WTC11 (cell line): ENCODE results near the gene SRSF4.

Experiments used
- CREB1 ChIP-seq: sonication (generic); formaldehyde crosslinking; IDR thresholded peaks from 2 replicates; pipeline ENCODE4 v1.8.0; 2023; ENCODE audit warnings: mild to moderate bottlenecking, missing genetic modification reagents
- JUN ChIP-seq: sonication (generic); formaldehyde crosslinking; IDR thresholded peaks from 2 replicates; pipeline ENCODE4 v1.8.0; 2023; ENCODE audit warnings: mild to moderate bottlenecking, missing genetic modification reagents
- NFYB ChIP-seq: sonication (generic); formaldehyde crosslinking; conservative IDR thresholded peaks from 2 replicates; pipeline ENCODE4 v1.8.0; 2022; ENCODE audit warnings: low read depth, missing genetic modification reagents
- SP1 ChIP-seq: sonication (generic); formaldehyde crosslinking; conservative IDR thresholded peaks from 2 replicates; pipeline ENCODE4 v1.8.1; 2022; ENCODE audit warnings: missing genetic modification reagents
- TEAD4 ChIP-seq: sonication (generic); formaldehyde crosslinking; IDR thresholded peaks from 2 replicates; pipeline ENCODE4 v1.8.0; 2022; ENCODE audit warnings: mild to moderate bottlenecking, missing genetic modification reagents
- TF ChIP-seq, protein P1 (sequence below): sonication (generic); formaldehyde crosslinking; IDR thresholded peaks from 2 replicates; pipeline ENCODE4 v1.8.0; 2023; ENCODE audit warnings: mild to moderate bottlenecking, missing genetic modification reagents
- TF ChIP-seq, protein P2 (sequence below): fragments of 200-600 bp; IDR thresholded peaks from 2 replicates; pipeline ENCODE4 v1.8.0; 2022; ENCODE audit warnings: antibody characterized with exemption
- TF ChIP-seq, protein P3 (sequence below): sonication (generic); formaldehyde crosslinking; IDR thresholded peaks from 2 replicates; pipeline ENCODE4 v1.8.0; 2022; ENCODE audit warnings: missing genetic modification reagents

DNA sequence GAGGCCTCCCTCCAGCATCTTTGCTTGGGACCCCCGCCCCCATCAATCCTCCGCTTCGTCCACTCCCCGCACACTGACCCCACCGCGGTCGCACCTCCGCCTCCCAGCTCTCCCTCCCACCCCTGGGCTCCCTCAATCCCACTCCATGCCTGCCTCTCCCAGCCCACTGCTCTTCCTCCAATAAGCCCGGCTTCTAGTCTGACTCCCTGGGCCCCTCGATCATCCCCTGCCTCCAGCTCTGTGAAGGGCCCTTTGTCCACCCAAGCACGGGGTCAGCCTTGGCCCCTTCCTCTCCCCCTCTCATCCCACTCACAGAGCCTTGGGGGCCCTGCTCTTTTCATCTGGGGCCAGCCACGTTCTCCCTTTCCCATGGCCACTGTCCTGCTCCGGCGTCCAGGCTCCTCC lies 56.5 kb downstream of the SRSF4 start:
- TF ChIP-seq, protein P1, sequence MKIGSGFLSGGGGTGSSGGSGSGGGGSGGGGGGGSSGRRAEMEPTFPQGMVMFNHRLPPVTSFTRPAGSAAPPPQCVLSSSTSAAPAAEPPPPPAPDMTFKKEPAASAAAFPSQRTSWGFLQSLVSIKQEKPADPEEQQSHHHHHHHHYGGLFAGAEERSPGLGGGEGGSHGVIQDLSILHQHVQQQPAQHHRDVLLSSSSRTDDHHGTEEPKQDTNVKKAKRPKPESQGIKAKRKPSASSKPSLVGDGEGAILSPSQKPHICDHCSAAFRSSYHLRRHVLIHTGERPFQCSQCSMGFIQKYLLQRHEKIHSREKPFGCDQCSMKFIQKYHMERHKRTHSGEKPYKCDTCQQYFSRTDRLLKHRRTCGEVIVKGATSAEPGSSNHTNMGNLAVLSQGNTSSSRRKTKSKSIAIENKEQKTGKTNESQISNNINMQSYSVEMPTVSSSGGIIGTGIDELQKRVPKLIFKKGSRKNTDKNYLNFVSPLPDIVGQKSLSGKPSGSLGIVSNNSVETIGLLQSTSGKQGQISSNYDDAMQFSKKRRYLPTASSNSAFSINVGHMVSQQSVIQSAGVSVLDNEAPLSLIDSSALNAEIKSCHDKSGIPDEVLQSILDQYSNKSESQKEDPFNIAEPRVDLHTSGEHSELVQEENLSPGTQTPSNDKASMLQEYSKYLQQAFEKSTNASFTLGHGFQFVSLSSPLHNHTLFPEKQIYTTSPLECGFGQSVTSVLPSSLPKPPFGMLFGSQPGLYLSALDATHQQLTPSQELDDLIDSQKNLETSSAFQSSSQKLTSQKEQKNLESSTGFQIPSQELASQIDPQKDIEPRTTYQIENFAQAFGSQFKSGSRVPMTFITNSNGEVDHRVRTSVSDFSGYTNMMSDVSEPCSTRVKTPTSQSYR (CRISPR knock-in tag) = no peak
- TF ChIP-seq, protein P2, sequence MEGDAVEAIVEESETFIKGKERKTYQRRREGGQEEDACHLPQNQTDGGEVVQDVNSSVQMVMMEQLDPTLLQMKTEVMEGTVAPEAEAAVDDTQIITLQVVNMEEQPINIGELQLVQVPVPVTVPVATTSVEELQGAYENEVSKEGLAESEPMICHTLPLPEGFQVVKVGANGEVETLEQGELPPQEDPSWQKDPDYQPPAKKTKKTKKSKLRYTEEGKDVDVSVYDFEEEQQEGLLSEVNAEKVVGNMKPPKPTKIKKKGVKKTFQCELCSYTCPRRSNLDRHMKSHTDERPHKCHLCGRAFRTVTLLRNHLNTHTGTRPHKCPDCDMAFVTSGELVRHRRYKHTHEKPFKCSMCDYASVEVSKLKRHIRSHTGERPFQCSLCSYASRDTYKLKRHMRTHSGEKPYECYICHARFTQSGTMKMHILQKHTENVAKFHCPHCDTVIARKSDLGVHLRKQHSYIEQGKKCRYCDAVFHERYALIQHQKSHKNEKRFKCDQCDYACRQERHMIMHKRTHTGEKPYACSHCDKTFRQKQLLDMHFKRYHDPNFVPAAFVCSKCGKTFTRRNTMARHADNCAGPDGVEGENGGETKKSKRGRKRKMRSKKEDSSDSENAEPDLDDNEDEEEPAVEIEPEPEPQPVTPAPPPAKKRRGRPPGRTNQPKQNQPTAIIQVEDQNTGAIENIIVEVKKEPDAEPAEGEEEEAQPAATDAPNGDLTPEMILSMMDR = no peak
- TF ChIP-seq JUN (CRISPR knock-in tag) (no peak), CREB1 (no peak), SP1 (CRISPR knock-in tag) (no peak), NFYB (CRISPR knock-in tag) (no peak), TEAD4 (CRISPR knock-in tag) (no peak)
- TF ChIP-seq, protein P3, sequence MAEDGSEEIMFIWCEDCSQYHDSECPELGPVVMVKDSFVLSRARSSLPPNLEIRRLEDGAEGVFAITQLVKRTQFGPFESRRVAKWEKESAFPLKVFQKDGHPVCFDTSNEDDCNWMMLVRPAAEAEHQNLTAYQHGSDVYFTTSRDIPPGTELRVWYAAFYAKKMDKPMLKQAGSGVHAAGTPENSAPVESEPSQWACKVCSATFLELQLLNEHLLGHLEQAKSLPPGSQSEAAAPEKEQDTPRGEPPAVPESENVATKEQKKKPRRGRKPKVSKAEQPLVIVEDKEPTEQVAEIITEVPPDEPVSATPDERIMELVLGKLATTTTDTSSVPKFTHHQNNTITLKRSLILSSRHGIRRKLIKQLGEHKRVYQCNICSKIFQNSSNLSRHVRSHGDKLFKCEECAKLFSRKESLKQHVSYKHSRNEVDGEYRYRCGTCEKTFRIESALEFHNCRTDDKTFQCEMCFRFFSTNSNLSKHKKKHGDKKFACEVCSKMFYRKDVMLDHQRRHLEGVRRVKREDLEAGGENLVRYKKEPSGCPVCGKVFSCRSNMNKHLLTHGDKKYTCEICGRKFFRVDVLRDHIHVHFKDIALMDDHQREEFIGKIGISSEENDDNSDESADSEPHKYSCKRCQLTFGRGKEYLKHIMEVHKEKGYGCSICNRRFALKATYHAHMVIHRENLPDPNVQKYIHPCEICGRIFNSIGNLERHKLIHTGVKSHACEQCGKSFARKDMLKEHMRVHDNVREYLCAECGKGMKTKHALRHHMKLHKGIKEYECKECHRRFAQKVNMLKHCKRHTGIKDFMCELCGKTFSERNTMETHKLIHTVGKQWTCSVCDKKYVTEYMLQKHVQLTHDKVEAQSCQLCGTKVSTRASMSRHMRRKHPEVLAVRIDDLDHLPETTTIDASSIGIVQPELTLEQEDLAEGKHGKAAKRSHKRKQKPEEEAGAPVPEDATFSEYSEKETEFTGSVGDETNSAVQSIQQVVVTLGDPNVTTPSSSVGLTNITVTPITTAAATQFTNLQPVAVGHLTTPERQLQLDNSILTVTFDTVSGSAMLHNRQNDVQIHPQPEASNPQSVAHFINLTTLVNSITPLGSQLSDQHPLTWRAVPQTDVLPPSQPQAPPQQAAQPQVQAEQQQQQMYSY (CRISPR knock-in tag) = no peak
